Measurements from ENCODE around the gene ARHGAP4.

DNA sequence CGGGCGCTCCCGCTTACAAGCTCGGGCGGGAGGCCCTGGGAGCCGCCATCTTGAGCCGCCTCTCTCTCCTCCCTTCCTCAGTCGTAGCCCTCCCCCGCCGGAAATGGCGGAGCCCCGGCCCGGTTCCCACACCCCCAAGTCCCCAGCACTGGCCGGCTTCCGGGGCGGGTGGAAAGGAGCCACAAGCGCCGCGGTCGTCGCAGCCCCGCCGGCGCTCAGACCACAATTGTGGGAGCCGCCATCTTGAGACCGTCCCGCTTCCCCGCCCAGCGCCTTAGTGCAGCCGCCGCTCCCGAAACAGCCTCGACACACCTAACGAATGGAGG lies 45.0 kb upstream of the ARHGAP4 start:
- TF ChIP-seq POLR2A (IDR thresholded peaks at IDR 0.05; ENCODE audit: low read depth, low read length) = no peak; the same call in 1 of the 2 replicates
- TF ChIP-seq POLR2AphosphoS5 (IDR thresholded peaks at IDR 0.05; ENCODE audit: low read depth, low read length) = no peak
- no peak for TF ChIP-seq TAF1 (IDR thresholded peaks at IDR 0.05; ENCODE audit: low read depth, low read length)
